Right forelimb (tissue), 1 donor: ENCODE results near the gene LRP1.
A peak's percentile ranks its signal among the peaks of the same experiment; 100 is the strongest.

Experiments
- DNase-seq: peaks from one replicate; pipeline ENCODE4 v3.0.0-alpha.2; 2018

LRP1 gene

DNA sequence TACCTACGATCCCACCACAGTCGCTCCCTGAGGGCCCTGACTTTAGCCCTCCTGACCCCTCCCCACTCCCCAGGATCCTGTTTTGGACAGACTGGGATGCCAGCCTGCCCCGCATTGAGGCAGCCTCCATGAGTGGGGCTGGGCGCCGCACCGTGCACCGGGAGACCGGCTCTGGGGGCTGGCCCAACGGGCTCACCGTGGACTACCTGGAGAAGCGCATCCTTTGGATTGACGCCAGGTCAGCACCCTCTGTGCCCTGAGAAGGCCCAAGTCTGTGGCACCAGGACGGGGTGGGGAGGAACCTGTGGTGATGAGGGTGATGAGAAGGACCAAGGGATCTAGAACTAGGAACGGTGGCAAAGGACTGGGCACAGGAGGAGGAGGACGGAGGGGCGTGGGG is 49.1 kb downstream of the LRP1 start:
- no peak for DNase-seq

GRCh38 chr12:57178213-57178612 is 49.9 kb downstream of the LRP1 start:
- DNase-seq = no peak

GRCh38 chr12:57179331-57180086 is 51.2 kb downstream of the LRP1 start:
- no peak for DNase-seq

- no peak for DNase-seq
These were observed 52.2 kb downstream of the LRP1 start for GRCh38 chr12:57180321-57180989.

DNA sequence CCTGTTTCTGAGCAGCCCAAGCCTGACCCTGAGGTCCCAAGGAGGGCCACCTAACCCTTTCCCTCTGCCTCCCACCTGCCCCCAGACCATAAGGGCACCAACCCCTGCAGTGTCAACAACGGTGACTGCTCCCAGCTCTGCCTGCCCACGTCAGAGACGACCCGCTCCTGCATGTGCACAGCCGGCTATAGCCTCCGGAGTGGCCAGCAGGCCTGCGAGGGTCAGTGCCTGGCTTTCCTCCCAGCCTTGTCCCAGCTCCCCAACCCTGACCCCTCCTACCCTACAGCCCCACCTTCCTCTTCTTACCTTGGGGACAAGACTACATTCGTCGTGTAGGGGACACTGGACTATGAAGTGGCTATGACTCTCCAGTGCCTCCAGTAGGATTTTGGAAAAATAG is 52.8 kb downstream of the LRP1 start:
- DNase-seq = no peak

DNA sequence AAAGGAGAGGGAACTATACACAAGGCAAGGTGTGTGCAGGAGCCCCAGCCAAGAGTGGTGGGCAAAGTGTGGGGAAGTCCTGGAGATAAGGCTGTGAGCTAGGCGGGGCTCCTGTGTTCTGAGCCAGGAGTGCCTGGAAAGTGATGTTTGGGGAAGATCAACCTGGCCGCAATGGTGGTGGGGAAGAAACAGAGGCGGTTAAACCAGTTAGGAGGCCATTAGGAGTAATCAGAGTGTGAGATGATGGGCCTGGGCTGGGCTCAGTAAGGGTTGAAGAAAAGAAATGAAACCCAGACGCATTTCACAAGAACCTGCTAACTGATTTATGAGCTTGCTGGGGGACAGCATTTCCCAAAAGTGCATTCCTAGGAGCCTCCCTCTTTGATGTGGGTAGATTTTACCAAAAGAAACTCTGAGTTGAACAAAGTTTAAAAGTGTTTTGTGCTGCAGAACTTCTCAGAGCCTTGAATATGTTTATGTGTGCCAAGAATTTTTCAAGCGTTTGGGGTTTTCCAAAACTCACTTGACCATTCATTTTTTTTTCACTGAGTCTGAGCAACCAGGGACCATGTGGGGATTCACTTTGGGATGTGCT is 53.4 kb downstream of the LRP1 start:
- DNase-seq = no peak

DNA sequence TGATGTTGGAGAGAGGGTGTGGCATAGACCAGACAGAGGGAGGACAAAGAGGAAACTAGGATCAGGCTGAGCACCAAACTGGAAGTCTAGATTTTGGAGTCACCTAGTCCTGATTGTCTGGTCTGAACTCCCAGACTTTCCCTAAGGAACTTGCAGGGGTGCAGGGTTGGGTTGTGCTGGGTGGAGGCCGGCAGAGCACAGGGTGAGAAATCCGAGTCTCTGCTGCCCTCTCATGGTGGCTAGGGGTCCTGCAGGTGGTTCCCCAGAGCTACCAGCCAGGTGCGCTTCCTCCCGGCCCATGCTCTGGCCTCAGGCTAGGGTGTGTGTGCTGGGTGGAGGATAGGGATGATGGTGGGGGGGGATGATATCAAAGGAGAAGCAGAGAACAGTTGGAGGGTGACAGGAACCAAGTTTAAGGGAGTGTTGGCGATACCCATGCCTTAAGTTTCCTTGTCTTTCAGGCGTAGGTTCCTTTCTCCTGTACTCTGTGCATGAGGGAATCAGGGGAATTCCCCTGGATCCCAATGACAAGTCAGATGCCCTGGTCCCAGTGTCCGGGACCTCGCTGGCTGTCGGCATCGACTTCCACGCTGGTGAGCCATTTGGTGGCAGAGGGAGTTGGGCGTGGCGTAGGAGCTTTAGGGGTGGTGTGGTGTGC is 54.8 kb downstream of the LRP1 start:
- DNase-seq = peak; percentile 87

DNA sequence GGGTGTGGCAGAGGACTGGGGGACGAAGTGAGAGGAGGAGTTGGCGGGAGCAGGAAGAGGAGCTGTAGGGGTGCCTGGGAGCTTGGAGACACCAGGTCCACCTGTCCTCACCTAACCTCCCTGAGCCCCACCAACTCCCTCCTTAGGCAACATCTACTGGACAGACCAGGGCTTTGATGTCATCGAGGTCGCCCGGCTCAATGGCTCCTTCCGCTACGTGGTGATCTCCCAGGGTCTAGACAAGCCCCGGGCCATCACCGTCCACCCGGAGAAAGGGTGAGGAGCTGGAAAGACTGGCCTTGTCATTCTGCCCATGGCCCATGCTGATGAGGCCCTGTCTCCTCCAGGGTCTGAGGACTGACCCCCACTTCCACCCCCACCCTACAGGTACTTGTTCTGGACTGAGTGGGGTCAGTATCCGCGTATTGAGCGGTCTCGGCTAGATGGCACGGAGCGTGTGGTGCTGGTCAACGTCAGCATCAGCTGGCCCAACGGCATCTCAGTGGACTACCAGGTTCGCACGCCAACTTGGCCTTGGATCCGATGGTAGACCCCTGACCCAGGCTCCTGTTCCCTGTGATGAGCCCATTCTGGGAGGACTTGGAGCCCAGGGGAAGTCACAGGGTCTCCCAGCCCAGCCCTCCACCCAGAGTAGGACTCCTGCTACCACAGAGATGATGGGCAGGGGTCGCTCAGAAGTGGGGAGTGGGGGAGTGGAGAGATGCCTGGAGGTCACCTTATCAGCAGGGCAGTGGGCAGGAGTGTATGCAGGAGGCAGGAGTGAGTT is 55.8 kb downstream of the LRP1 start:
- no peak for DNase-seq

DNA sequence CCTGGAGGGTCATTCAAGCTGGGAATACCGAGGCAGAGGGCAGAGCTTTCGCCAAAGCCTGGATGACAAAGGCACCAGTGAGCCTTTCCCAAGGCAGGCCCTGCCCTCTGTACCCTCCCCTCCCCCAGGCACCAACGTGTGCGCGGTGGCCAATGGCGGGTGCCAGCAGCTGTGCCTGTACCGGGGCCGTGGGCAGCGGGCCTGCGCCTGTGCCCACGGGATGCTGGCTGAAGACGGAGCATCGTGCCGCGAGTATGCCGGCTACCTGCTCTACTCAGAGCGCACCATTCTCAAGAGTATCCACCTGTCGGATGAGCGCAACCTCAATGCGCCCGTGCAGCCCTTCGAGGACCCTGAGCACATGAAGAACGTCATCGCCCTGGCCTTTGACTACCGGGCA is 57.1 kb downstream of the LRP1 start:
- no peak for DNase-seq

GRCh38 chr12:57185906-57186508 is 57.7 kb downstream of the LRP1 start:
- no peak for DNase-seq

DNA sequence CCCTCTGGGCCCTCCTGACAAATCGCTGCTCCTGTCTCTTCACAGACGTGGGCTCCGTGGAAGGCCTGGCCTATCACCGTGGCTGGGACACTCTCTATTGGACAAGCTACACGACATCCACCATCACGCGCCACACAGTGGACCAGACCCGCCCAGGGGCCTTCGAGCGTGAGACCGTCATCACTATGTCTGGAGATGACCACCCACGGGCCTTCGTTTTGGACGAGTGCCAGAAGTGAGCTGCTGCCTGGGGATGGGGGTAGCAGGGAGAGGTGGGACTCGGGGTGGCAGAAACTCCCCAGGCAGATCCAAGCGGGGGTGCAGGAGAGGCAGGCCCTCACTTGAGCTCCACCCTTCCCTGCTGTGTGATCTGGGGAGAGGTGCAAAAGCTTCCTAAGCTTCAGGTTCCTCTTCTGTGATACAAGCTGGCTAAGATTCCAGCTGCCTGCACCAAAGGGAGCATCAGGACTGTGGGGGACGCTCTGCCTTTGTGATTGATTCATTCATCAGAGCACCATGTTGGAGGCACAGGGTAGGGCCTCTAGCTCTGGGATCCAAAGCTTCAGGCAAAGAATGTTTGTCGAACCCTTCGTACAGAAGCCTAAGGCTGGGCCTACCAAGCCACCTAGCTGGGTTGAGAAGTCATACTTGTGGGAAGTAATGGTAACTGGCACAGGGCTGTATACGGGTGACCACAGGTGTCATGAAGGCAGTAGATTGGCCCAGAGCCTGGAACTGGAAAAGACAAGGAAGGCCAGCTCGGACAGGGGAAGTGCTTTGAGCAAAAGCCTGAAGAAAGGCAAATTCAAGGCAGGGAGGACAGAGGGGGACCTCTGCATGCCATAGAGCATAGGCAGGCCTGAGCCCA is 59.2 kb downstream of the LRP1 start:
- DNase-seq = no peak

DNA sequence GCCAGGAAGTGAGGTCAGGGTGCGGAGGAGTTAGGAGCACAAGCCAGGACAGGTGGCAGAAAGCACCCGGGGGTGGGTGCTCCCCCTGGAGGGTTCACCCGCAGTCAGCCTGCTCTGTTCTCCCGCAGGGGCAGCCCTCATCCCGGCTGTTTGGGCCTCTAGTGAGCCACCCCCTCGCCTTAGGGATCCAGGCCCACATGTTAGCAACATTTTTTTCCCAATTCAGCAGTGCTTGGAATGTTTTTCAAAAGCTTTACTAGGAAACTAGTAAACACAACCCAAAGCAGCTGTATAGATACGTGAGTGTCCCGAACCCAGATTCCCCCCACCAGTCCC is 59.8 kb downstream of the LRP1 start:
- no peak for DNase-seq

DNA sequence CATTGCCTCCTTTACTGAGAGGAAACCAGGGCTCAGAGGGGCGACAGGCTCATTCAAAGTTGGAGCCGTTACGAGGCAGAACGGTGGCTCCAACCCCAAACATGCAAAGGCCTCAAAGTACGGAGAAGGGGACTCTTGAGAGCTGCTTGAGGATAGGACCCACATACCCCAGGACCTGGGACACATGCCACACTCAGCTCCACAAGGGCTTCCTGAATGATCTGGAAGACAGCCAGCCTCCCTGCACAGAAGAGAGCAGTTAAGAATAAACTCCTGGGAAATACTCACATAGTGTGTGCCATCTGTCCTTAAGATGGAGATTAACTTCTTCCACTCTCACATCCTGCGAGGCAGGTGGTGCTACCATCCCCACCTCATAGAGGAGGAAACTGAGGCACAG is 61.8 kb downstream of the LRP1 start:
- DNase-seq = no peak

GRCh38 chr12:57190821-57191220 is 62.5 kb downstream of the LRP1 start:
- DNase-seq = no peak

GRCh38 chr12:57191410-57191809 is 63.1 kb downstream of the LRP1 start:
- DNase-seq = no peak

DNA sequence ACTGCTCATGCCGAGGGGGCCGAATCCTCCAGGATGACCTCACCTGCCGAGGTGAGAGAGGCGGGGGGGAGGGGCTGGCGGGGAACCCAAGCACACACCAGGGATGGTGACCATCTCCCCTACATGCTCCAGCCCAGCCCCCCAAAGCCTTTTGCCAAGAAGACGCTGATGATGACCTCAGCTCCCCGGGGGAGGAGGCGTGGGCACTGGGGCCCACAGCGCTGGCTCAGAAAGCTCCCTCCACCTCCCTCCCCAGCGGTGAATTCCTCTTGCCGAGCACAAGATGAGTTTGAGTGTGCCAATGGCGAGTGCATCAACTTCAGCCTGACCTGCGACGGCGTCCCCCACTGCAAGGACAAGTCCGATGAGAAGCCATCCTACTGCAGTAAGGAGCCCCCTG is 64.6 kb downstream of the LRP1 start:
- no peak for DNase-seq

DNA sequence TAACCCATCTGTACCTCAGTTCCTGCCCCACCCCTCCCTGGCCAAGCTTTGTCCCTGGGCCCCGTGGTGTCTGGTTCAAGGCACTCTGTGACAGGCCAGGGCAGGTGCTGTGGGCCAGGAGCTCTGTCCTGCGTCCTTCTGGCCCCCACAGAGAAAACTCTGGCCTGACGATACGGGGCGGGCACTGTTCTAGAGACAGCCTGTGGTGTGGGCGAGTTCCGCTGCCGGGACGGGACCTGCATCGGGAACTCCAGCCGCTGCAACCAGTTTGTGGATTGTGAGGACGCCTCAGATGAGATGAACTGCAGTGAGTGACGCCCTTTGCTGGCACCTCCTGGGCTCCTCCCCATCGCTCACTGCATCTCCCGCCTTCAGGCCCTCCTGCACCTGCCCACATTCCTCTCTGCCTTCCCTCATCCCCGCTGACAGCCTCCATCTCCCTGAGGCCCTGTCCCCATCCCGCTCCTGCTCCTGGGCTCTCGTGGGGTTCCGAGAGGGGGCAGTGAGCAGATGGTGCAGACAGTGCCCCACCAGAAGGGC is 65.5 kb downstream of the LRP1 start:
- no peak for DNase-seq

DNA sequence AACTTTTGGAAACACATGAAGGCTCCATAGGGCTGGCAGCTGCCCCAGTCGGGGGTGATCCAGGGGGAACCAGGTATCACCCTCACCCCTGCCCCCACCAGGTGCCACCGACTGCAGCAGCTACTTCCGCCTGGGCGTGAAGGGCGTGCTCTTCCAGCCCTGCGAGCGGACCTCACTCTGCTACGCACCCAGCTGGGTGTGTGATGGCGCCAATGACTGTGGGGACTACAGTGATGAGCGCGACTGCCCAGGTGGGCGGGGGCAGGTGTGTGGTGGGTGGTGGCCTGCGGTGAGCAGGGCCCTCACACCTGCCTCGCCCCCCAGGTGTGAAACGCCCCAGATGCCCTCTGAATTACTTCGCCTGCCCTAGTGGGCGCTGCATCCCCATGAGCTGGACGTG is 66.0 kb downstream of the LRP1 start:
- no peak for DNase-seq

- no peak for DNase-seq
These were observed 66.9 kb downstream of the LRP1 start for GRCh38 chr12:57195186-57195585.

DNA sequence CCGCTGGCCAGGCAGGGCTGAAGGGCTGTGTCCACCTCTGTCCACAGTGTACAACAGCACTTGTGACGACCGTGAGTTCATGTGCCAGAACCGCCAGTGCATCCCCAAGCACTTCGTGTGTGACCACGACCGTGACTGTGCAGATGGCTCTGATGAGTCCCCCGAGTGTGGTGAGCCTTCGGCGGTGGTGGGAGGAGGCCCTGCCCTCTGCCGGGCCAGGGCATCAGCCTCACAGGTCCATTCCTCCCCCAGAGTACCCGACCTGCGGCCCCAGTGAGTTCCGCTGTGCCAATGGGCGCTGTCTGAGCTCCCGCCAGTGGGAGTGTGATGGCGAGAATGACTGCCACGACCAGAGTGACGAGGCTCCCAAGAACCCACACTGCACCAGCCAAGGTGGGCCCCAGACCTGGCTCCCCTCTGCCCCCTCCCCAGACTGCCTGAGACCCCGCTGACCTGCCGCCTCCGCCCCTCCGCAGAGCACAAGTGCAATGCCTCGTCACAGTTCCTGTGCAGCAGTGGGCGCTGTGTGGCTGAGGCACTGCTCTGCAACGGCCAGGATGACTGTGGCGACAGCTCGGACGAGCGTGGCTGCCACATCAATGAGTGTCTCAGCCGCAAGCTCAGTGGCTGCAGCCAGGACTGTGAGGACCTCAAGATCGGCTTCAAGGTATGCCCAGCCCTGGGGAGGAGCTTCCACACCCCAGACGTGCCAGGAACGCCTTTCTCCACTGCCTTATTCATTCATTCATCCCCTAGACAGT is 67.5 kb downstream of the LRP1 start:
- no peak for DNase-seq

DNA sequence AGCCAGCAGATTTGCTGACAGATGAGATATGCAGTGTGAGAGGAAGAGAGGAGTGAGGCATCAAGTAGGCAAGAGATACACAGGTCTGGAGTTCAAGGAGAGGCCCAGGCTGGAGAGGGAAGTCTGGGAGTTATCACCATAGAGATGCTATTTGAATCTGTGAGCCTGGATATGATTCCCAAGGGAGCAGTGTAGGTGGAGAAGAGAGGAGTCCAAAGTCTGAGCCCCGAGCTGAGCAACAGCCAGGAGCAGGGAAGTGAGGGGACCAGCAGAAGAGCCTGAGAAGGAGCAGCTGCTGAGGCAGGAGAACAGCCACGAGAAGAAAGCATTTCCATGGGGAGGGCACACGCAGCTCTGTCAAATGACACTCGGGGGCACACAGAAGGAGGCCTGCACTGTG is 68.2 kb downstream of the LRP1 start:
- no peak for DNase-seq
